SU-DHL-6 (cell line): ENCODE measurements around the gene KRT4.

ENCODE experiments used
- EZH2phosphoT487 ChIP-seq: fragments of 200-600 bp; sonication (generic), shearing (Covaris generic); conservative IDR thresholded peaks from 2 replicates; pipeline ENCODE4 v1.6.1; 2018; ENCODE audit warnings: mild to moderate bottlenecking, antibody characterized with exemption, low read length, moderate library complexity, mixed read lengths
- TF ChIP-seq, protein P1 (sequence below): fragments of 200-600 bp; sonication (generic); IDR thresholded peaks from one replicate; pipeline ENCODE4 v1.5.1; 2017; ENCODE audit warnings: antibody characterized with exemption, mild to moderate bottlenecking, low read length, moderate library complexity; ENCODE audit not compliant: insufficient read depth, poor library complexity, severe bottlenecking

DNA sequence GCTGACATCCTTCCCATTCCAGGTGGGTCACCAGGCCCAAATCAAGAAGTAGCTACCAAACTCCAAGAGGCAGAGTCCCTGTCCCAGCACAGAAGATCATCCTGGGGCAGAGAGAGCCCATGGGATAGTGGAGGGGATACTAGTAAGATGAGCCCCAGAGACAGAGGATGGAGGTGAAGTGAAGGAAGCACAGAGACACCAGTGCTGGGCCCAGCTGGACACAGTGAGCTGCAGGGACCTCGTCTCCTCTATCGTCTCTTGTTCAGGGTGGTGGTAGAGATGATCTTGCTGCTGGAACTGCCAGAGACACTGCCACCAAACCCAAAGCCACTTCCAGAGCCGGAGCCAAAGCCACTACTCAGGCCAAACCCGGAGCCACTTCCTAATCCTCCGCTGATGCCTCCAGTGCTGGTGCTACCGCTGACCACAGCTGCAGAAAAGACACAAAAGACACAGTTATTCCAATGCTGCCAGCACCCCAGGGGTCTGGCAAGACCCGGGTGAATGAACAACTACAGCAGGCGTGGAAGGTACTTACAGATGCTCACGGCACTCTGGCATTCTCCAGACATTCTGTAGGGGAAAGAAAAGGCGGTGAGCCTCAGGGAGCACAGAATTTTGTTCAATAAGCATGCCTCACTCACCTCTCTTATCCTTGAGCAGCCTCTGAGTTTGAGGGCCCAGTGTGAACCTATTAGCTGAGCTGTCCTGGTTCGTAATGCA is 6.9 kb downstream of the KRT4 start:
- TF ChIP-seq, protein P1, sequence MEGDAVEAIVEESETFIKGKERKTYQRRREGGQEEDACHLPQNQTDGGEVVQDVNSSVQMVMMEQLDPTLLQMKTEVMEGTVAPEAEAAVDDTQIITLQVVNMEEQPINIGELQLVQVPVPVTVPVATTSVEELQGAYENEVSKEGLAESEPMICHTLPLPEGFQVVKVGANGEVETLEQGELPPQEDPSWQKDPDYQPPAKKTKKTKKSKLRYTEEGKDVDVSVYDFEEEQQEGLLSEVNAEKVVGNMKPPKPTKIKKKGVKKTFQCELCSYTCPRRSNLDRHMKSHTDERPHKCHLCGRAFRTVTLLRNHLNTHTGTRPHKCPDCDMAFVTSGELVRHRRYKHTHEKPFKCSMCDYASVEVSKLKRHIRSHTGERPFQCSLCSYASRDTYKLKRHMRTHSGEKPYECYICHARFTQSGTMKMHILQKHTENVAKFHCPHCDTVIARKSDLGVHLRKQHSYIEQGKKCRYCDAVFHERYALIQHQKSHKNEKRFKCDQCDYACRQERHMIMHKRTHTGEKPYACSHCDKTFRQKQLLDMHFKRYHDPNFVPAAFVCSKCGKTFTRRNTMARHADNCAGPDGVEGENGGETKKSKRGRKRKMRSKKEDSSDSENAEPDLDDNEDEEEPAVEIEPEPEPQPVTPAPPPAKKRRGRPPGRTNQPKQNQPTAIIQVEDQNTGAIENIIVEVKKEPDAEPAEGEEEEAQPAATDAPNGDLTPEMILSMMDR = no peak
- no peak for TF ChIP-seq EZH2phosphoT487
